Measurements from ENCODE around the gene DNAJB1. TPM values are rescaled to one million over a fixed set of nuclear protein-coding genes. Genes with fewer than 3 reads are reported as not detected.

DNAJB1 gene
- total and polyA plus RNA-seq, 2 of the 4 experiments (the other 2 are of a cell fraction): 88.2 to 95.4 TPM

DNA sequence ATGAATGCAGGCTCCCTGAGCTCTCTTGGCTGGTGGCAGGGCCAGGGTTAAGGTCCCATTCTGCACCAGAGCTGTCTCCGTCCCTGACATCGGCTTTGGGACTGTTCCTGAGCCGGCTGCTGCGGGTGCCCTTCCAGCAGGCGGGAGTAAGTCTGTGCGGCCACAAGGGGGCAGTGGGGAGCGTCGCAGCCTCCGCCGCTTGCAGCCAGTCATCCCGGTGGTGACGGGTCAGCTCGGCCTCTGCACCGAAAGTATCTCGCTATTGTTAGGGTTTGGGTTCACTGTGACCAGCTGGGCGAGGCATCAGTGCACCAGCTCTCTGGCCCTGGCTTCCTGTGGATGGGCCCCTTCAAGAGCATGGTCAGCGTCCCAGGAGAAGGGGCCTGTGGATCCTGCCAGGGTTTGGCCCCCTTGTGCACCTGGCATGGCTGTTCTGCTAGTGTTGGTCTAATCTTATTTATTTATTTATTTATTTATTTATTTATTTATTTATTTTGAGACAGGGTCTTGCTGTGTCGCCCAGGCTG lies 38.5 kb upstream of the DNAJB1 start:
- Histone ChIP-seq H2BK15ac (ENCODE audit: low read depth, low read length) (no peak overlapping the region), H2BK5ac (ENCODE audit: low read depth, low read length, poor library complexity, severe bottlenecking) (no peak overlapping the region), H2BK20ac (ENCODE audit: low read depth, low read length) (no peak overlapping the region), H3K4me3 (ENCODE audit: insufficient read depth, low read depth, low read length) (no peak overlapping the region), H2AK5ac (ENCODE audit: low read depth, low read length) (0 out of 2 replicates have a peak overlapping the region, but pooled peaks have one; percentile 51), H4K8ac (ENCODE audit: low read depth in 2 of 2, low read length in 2 of 2) (peak overlapping the region in 1 of 2 experiments; percentile 76; a peak in 1 of 4 replicates), H4K5ac (ENCODE audit: low read depth, low read length) (no peak overlapping the region), H3K14ac (replicated peaks; ENCODE audit: low read depth, low read length) (peak overlapping the region; percentile 93), H3K23ac (ENCODE audit: low read depth, low read length) (no peak overlapping the region), H3K27me3 (ENCODE audit: control insufficient read depth, insufficient read depth, low read length) (no peaks in the 10 kb centered on the region), H3K79me1 (ENCODE audit: low read depth in 1 of 2, low read length in 2 of 2) (peaks cover 10 to 51% of the 10 kb centered on the region in 2 experiments), H3K56ac (ENCODE audit: extremely low read depth, insufficient read depth, low read length) (no peak overlapping the region), H3K4me2 (ENCODE audit: low read depth, low read length) (peak overlapping the region; percentile 56), H3K9ac (ENCODE audit: low read depth, low read length) (no peak overlapping the region), H3K36me3 (ENCODE audit: control insufficient read depth, insufficient read depth, low read length) (no peaks in the 10 kb centered on the region), H3K4ac (ENCODE audit: low read depth, low read length) (peak overlapping the region; percentile 83), H4K20me1 (ENCODE audit: insufficient read depth, low read length) (peaks cover 10% of the 10 kb centered on the region), H3K18ac (ENCODE audit: low read depth, low read length) (no peak overlapping the region), H2BK120ac (ENCODE audit: low read depth, low read length) (no peak overlapping the region), H3K27ac (ENCODE audit: insufficient read depth, low read length) (no peak overlapping the region), H3K9me3 (ENCODE audit: control insufficient read depth, insufficient read depth, low read length) (no peaks in the 10 kb centered on the region), H4K91ac (ENCODE audit: insufficient read depth, low read depth, low read length) (no peak overlapping the region; the same call in 1 of the 2 replicates), H3K4me1 (ENCODE audit: control insufficient read depth, insufficient read depth, low read length) (peaks cover 5% of the 10 kb centered on the region; the same call in 1 of the 2 replicates), H2AFZ (replicated peaks; ENCODE audit: low read length, poor library complexity) (peak overlapping the region; percentile 92), H2AK9ac (replicated peaks; ENCODE audit: low read depth, low read length, poor library complexity) (peak overlapping the region; percentile 84), H3K9me1 (ENCODE audit: insufficient read depth, low read length) (peaks cover 7% of the 10 kb centered on the region)
- intact Hi-C loops (cut with micrococcal nuclease): no loop called here
- peak; percentile 77 for DNase-seq
- BruUV-seq (replicated peaks): no TSS peak
- 25% methylated on average over 4 of the region's 18 CpGs; no CpG with 5 or more reads in 1 of the 2 experiments for WGBS, 2 experiments (ENCODE audit: extremely low coverage in 2 of 2, insufficient read length in 1 of 2)
- in situ Hi-C loops (cut with MboI; ENCODE audit: low sequenced_read_pairs): loop anchor here (25.0 kb wide), 1 partner anchor 881 kb away; the partner anchor contains the start of gene WIZ
- ATAC-seq (ENCODE audit: low read depth): peak; percentile 97
- ChIA-PET CTCF (interaction anchor here (0.6 to 1.3 kb wide), 6 partner anchors 9 to 31 kb away, joined by 3 to 5 read pairs (median 3); no protein-coding TSS in a partner anchor), POLR2A (ENCODE audit: unreplicated experiment) (no interaction called here)
- TF ChIP-seq SMC3 (IDR thresholded peaks at IDR 0.05; ENCODE audit: low read depth, low read length) (peak; percentile 64), MAZ (IDR thresholded peaks at IDR 0.05; ENCODE audit: borderline replicate concordance, low read depth, low read length) (no peak), BHLHE40 (IDR thresholded peaks at IDR 0.05; ENCODE audit: low read depth, low read length) (no peak), RAD21 (IDR thresholded peaks at IDR 0.05; ENCODE audit: low read length) (peak; percentile 61), CEBPB (IDR thresholded peaks at IDR 0.05; ENCODE audit: low read depth, low read length) (no peak), NFE2L2 (IDR thresholded peaks at IDR 0.05; ENCODE audit: low read depth, low read length) (no peak), RCOR1 (IDR thresholded peaks at IDR 0.05; ENCODE audit: insufficient replicate concordance, low read length) (peak; percentile 52), MXI1 (IDR thresholded peaks at IDR 0.05; ENCODE audit: borderline replicate concordance, low read depth, low read length) (no peak), RFX5 (IDR thresholded peaks at IDR 0.05; ENCODE audit: low read depth, low read length) (no peak), FOS (IDR thresholded peaks at IDR 0.05; ENCODE audit: low read depth, low read length) (no peak), POLR2A (IDR thresholded peaks at IDR 0.05; ENCODE audit: low read depth, low read length) (no peak), CHD1 (IDR thresholded peaks at IDR 0.05; ENCODE audit: low read depth, low read length) (no peak; the same call in 1 of the 2 replicates), MAFK (IDR thresholded peaks at IDR 0.05; ENCODE audit: low read depth, low read length) (no peak)
- TF ChIP-seq, protein P1, sequence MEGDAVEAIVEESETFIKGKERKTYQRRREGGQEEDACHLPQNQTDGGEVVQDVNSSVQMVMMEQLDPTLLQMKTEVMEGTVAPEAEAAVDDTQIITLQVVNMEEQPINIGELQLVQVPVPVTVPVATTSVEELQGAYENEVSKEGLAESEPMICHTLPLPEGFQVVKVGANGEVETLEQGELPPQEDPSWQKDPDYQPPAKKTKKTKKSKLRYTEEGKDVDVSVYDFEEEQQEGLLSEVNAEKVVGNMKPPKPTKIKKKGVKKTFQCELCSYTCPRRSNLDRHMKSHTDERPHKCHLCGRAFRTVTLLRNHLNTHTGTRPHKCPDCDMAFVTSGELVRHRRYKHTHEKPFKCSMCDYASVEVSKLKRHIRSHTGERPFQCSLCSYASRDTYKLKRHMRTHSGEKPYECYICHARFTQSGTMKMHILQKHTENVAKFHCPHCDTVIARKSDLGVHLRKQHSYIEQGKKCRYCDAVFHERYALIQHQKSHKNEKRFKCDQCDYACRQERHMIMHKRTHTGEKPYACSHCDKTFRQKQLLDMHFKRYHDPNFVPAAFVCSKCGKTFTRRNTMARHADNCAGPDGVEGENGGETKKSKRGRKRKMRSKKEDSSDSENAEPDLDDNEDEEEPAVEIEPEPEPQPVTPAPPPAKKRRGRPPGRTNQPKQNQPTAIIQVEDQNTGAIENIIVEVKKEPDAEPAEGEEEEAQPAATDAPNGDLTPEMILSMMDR (conservative IDR thresholded peaks at IDR 0.05; ENCODE audit: low read depth, low read length): peak; percentile 85
- TF ChIP-seq, protein P2, sequence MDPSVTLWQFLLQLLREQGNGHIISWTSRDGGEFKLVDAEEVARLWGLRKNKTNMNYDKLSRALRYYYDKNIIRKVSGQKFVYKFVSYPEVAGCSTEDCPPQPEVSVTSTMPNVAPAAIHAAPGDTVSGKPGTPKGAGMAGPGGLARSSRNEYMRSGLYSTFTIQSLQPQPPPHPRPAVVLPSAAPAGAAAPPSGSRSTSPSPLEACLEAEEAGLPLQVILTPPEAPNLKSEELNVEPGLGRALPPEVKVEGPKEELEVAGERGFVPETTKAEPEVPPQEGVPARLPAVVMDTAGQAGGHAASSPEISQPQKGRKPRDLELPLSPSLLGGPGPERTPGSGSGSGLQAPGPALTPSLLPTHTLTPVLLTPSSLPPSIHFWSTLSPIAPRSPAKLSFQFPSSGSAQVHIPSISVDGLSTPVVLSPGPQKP (IDR thresholded peaks at IDR 0.05; ENCODE audit: borderline replicate concordance, low read depth, low read length): no peak
- TF ChIP-seq, protein P3, sequence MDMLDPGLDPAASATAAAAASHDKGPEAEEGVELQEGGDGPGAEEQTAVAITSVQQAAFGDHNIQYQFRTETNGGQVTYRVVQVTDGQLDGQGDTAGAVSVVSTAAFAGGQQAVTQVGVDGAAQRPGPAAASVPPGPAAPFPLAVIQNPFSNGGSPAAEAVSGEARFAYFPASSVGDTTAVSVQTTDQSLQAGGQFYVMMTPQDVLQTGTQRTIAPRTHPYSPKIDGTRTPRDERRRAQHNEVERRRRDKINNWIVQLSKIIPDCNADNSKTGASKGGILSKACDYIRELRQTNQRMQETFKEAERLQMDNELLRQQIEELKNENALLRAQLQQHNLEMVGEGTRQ (IDR thresholded peaks at IDR 0.05; ENCODE audit: low read depth, low read length): no peak
- dilution Hi-C loops (cut with HindIII; ENCODE audit: low sequenced_read_pairs, unreplicated experiment): no loop called here

Measured in IMR-90 (cell line).